Chondrocyte (in vitro differentiated cells): Measurements from ENCODE around the gene RUNX1. TPM values are rescaled to one million over a fixed set of nuclear protein-coding genes. Genes with fewer than 3 reads are reported as not detected.

Experiments
- DNase-seq: peaks from one replicate; pipeline ENCODE4 v3.0.0; 2021; ENCODE audit warnings: mixed read lengths, low spot score
- H3K27ac Mint-ChIP-seq: one replicate; pipeline ENCODE4 v1.8.0; 2021; ENCODE audit warnings: mild to moderate bottlenecking, moderate library complexity, mixed read lengths; ENCODE audit not compliant: unreplicated experiment
- H3K27me3 Mint-ChIP-seq: 2 replicates; pipeline ENCODE4 v1.8.0; 2021; ENCODE audit warnings: low read depth, mixed read lengths
- H3K36me3 Mint-ChIP-seq: 2 replicates; pipeline ENCODE4 v1.8.0; 2021; ENCODE audit warnings: low read depth, mixed read lengths
- H3K4me1 Mint-ChIP-seq: 2 replicates; pipeline ENCODE4 v1.8.0; 2021; ENCODE audit warnings: low read depth, mild to moderate bottlenecking, mixed read lengths
- H3K4me3 Mint-ChIP-seq: one replicate; pipeline ENCODE4 v1.8.0; 2021; ENCODE audit warnings: mild to moderate bottlenecking, moderate library complexity, mixed read lengths; ENCODE audit not compliant: unreplicated experiment
- H3K9me3 Mint-ChIP-seq: 2 replicates; pipeline ENCODE4 v1.8.0; 2021; ENCODE audit warnings: low read depth, mixed read lengths
- CTCF ChIP-seq: fragments of 200-600 bp; sonication (generic); IDR thresholded peaks from 2 replicates; pipeline ENCODE4 v1.5.0; 2021; ENCODE audit warnings: antibody characterized with exemption, mild to moderate bottlenecking, moderate library complexity
- total RNA-seq: library from RNA; stranded (reverse); gene quantifications from 3 replicates; pipeline ENCODE4 v1.2.1, GENCODE V29; 2021

Gene RUNX1
- total RNA-seq, 1 donor from 2014 or later = 37.9 TPM

- no peak for TF ChIP-seq CTCF
- Mint-ChIP-seq H3K27ac (no peak overlapping the region), H3K4me3 (no peak overlapping the region), H3K27me3 (no peaks in the 10 kb centered on the region), H3K4me1 (no peaks in the 10 kb centered on the region), H3K9me3 (no peaks in the 10 kb centered on the region), H3K36me3 (peaks cover 3% of the 10 kb centered on the region)
- no peak for DNase-seq
Observed at GRCh38 chr21:34900376-34900775, 148.7 kb downstream of the RUNX1 start.

GRCh38 chr21:34899760-34900159 lies 149.3 kb downstream of the RUNX1 start:
- no peaks in the 10 kb centered on the region for H3K27me3 Mint-ChIP-seq
- no peak for DNase-seq
- no peaks in the 10 kb centered on the region for H3K4me1 Mint-ChIP-seq
- no peak overlapping the region for H3K4me3 Mint-ChIP-seq
- TF ChIP-seq CTCF = no peak
- H3K36me3 Mint-ChIP-seq = peaks cover 4% of the 10 kb centered on the region
- H3K27ac Mint-ChIP-seq = no peak overlapping the region
- H3K9me3 Mint-ChIP-seq = no peaks in the 10 kb centered on the region

- Mint-ChIP-seq H3K27me3 (no peaks in the 10 kb centered on the region), H3K4me1 (no peaks in the 10 kb centered on the region), H3K4me3 (no peak overlapping the region), H3K27ac (no peak overlapping the region), H3K36me3 (peaks cover 4% of the 10 kb centered on the region), H3K9me3 (no peaks in the 10 kb centered on the region)
- no peak for TF ChIP-seq CTCF
- no peak for DNase-seq
Observed at GRCh38 chr21:34899302-34899701, 149.8 kb downstream of the RUNX1 start.

GRCh38 chr21:34897828-34898227 lies 151.3 kb downstream of the RUNX1 start:
- H3K27ac Mint-ChIP-seq = no peak overlapping the region
- DNase-seq = no peak
- no peak overlapping the region for H3K4me3 Mint-ChIP-seq
- no peaks in the 10 kb centered on the region for H3K27me3 Mint-ChIP-seq
- no peak for TF ChIP-seq CTCF
- no peaks in the 10 kb centered on the region for H3K9me3 Mint-ChIP-seq
- peaks cover 4% of the 10 kb centered on the region for H3K36me3 Mint-ChIP-seq
- H3K4me1 Mint-ChIP-seq = peaks cover 4% of the 10 kb centered on the region

GRCh38 chr21:34894401-34894800 lies 154.7 kb downstream of the RUNX1 start:
- H3K36me3 Mint-ChIP-seq = peaks cover 4% of the 10 kb centered on the region
- H3K27ac Mint-ChIP-seq = no peak overlapping the region
- no peaks in the 10 kb centered on the region for H3K27me3 Mint-ChIP-seq
- TF ChIP-seq CTCF = no peak
- H3K9me3 Mint-ChIP-seq = no peaks in the 10 kb centered on the region
- H3K4me3 Mint-ChIP-seq = no peak overlapping the region
- H3K4me1 Mint-ChIP-seq = peaks cover 20% of the 10 kb centered on the region
- no peak for DNase-seq
